ENCODE data around the gene SH2D7.
A peak's percentile ranks its signal among the peaks of the same experiment; 100 is the strongest.

Gene SH2D7

DNA sequence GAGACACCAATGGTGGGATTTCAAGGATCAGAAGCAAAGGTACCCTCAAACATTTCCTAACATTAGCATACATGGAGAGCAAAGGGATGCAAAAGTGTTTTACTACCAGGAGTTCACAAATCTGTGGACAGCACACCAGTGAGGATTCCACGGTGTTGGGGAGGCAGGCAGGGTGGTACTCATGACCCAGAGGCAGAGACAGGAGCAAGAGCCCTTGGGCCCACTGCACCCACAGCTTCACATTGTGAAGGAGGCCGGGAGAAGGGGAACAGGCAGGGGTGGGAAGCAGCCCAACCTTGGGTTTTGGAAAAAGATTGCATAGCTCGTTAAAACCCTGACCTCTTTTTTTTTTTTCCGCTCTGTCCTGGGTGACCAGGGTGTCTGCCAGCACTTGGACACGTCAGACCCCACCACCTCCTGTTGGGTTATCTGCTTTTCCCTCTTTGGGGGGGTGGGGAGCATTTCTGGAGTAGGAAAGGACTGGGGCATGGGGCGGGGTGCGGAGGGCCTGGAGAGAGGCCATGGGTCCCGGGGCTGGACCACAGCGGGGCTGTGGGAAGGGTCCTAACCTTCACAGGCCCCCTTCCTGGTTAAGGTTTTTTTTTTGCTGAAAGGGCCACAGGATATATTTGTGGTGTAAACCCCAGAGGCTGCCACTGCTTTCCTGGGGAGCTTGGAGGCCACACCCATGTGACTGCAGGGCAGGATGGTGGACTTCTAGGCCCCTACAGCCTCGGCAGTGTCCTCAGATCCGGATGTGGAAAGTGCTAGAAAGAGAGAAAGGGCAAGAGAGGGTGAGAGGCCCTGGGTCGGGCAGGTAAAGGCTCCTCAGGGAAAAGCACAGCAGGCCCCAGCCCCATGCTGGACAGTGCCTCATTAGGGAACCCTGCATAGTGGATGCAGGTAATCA lies 12.5 kb downstream of the SH2D7 start:
- no peak for DNase-seq

GRCh38 chr15:78105476-78106241 lies 13.3 kb downstream of the SH2D7 start:
- no peak for DNase-seq

DNA sequence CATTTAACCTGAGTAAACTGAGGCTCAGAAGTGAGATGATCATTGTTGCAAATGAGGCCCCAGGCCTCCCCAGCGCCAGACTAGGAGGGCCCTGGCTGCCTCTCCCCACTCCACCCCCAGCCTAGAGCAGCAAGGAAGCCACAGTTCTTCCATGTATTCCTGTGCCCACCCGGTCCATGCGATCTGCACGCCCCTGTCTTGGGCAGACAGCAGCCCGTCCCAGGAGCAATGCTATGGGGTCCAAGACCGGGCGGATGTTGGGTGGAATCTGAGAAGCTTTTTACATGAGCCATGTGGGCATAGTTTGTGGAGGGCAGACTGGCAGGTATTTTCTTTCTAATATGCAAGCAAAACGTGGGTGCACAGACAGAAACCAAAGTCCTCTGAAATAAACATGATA lies 15.1 kb downstream of the SH2D7 start:
- no peak for DNase-seq

GRCh38 chr15:78108300-78109084 lies 16.1 kb downstream of the SH2D7 start:
- peak; percentile 37 for DNase-seq

DNA sequence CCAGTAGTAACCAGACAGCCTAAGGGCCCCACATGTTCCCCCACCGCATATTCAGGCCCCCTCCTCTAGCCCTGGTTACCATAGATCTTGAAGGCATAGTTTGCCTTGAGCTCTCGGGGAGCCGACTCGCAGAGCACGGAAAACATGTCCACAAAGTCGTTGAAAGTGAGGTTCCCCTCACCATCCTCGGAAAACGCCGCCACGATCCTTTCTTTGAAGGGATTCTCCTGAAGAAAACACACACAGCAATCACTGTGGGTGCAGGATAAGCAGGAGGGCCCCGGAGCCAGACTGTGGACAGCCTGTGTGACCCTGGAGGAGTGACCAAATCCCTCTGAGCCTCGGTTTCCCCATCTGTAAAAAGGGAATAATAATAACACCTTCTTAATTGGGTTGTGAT lies 16.8 kb downstream of the SH2D7 start:
- DNase-seq: no peak

DNA sequence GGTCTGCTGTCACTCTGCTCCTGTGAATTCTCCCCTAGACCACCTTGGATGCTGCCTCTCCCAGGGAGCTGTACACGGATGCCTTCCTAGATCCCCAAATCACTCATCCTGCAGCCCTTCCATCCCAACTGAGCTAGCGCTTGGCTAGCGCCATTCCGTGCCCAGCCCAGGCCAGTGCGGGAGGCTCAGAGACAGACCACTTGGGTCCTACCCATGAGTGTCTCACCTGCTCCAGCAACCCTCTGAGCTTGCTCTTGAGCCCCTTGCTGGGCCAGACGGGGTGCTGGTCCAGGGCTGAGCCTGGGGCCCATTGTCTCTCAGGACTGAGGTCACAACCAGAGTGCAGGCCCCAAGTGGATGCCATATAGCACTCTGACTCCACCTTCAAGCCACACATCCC lies 17.7 kb downstream of the SH2D7 start:
- no peak for DNase-seq

DNA sequence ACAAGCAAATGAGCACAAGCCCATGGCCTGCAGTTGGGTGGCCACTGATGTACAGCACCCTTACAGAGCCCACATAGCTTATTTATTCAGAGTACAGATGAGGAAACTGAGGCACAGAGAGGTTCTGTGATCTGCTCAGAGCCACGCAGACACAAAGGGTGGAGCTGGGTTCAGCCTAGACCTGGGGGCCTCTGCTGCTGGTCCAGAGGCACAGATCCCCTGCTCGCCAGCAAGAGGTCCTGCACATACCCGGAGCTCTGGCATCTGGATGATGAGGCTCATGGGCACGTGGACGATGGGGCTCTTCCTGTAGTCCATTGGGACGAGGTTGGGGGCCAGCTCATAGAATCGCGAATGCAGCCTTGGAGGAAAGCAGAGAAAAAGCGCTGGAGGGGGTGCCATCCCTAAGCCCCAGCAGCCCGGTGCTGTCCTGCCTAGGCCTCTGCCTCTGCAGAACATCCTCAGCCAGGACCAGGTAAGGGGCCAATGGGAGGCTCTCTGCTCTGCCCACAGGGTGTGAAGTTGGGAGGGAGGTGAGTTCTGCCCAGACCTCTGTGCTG lies 18.6 kb downstream of the SH2D7 start:
- DNase-seq: no peak

- DNase-seq: no peak
Measured at GRCh38 chr15:78111788-78112187, 19.4 kb downstream of the SH2D7 start.

DNA sequence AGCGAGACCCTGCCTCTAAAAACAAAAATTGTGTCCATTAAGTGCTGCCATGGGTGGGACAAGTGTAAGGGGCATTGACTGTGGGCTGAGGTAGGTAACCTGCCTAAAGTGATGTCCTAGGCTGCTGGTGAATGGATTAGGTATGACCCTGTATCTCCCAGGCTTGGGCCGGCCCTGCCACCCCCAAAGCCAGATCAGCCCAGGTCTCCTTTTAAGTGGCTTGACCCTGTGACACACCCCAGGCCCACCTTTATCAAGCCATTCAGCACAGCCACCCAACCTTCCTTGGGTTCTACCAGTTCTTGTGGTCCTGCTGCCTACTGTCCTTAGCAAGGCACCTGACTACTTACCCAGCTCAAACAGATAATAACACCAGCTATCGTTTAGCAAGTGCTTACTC lies 20.2 kb downstream of the SH2D7 start:
- no peak for DNase-seq

- DNase-seq: no peak
Measured at GRCh38 chr15:78120523-78120922, 28.2 kb downstream of the SH2D7 start.

DNA sequence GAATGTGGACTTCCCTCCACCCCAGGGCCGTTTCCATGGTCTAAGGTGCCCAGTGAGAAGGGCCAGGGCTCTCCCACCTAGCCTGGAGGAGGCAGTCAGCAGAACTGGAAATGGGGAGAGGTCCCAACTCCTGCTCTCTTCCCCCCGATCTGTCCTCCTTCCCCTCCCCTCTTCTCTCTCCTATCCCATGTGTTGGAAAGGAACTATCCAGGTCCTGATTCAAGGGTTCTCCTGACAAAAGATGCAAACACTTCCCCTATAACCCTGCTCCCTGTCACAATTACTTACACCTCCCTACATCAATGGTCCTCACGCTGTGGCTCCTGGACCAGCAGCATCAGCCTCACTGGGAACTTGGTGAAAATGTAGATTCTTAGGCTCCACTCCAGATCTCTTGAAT lies 32.9 kb downstream of the SH2D7 start:
- no peak for DNase-seq

DNA sequence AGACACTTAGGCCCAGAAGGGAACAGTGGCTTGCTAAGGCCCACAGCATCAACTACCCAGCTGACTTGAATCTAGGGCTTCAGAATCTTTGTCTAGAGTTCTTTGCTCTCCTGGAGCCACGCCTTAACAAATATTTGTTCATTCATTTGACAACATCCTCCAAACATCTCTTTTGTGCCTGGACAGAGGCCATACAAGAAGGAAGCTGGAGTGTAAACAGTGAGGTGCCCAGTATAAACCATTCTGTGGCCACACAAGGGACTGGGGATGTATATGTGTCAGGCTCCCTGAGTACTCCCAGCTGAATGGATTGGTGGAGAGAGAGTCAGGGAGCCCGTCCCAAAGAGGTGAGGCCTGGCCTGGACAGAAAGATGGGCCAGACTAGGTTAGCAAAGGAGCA lies 35.5 kb downstream of the SH2D7 start:
- no peak for DNase-seq

GRCh38 chr15:78129077-78129750 lies 36.9 kb downstream of the SH2D7 start:
- DNase-seq: no peak

DNA sequence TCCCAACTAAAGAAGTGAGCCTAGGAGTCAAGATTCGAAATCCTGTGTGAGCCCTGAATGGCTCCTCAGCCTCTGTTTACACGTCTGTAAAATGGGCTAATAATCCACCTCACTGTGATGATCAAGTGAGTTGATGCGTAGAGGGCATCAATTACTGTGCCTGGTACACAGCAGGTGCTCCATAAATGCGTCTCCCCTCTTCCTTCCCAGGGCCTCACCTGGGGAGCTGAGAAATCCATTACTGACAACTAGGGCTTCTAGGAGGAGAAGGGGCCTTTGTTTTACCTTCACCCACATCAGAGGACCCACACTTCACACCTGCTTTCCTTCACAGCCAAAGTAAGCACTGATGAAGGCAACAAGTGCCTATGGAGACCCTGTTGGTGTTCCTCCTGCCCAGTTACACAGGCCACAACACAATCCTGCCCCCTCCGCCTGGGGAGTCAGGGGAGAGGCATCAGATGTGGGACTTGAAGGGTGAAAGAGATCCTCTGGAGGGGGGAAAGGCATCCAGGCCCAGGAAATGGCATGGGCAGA lies 37.5 kb downstream of the SH2D7 start:
- no peak for DNase-seq

GRCh38 chr15:78130466-78131294 lies 38.3 kb downstream of the SH2D7 start:
- no peak for DNase-seq

- DNase-seq: peak; percentile 61
Measured at GRCh38 chr15:78131295-78132061, 39.1 kb downstream of the SH2D7 start, which contains the start of gene CIB2. CIB2 (minus strand) TSS chr15:78131445; CDS start chr15:78131215, 230 bp downstream.

DNA sequence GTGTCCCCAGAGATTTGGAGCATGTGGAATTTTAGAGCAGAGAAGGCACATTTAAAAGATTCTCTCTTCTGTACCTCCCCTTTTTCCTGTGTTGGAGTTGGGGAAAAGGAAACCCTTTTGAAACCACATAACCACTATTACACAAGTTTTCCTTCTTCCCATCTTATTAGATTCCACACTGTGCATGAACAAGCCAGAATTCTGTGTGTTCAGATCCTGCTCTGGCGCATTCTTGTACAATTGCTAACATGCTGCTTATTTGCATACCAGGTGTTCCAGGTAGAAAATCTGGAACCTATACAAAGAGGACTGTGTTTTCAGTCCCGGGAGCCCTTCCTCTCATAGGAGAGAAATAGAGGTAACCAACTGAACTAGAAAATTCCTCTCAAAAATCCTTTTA lies 41.4 kb downstream of the SH2D7 start:
- DNase-seq: no peak

- no peak for DNase-seq
Measured at GRCh38 chr15:78139578-78139977, 47.2 kb downstream of the SH2D7 start.

DNA sequence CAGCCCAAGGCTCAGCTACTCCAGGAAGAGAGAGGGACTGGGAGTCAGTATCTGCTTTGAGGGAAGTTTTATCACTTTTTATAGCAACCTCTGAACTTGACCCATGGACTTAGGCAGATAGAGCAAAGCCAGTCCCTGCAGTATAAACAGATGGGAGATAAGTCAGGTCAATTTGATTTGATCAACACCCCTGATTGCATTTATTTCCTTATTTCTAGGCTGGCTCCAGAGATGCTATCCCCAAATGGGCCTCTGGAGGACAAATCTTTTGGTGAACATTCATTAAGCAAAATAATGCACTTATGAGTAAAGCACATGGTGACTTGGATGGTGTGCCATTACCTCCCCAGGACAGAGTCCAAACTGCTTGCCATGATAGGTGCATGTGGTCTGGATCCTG lies 47.9 kb downstream of the SH2D7 start:
- no peak for DNase-seq

GRCh38 chr15:78142332-78142731 lies 50.0 kb downstream of the SH2D7 start:
- DNase-seq: no peak
